Hippocampal formation (tissue), 2 donors: ENCODE results near the gene KLHL40.
A peak's percentile ranks its signal among the peaks of the same experiment; 100 is the strongest.

ENCODE experiments used
- DNase-seq, 2 donors: peaks; one replicate each; lab custom pipeline; 2025; lab: John Stamatoyannopoulos, UW

KLHL40 gene

GRCh38 chr3:42685363-42685881, at the start of gene KLHL40:
Gene KLHL40 (plus strand): TSS chr3:42685537. CDS start chr3:42685619, 82 bp downstream.
- no peak for DNase-seq

- no peak for DNase-seq
Measured at GRCh38 chr3:42637001-42637400, 48.3 kb upstream of the KLHL40 start.

GRCh38 chr3:42638339-42638842, 46.9 kb upstream of the KLHL40 start:
- no peak for DNase-seq

- DNase-seq: no peak
Measured at GRCh38 chr3:42639192-42639591, 46.1 kb upstream of the KLHL40 start.

- no peak for DNase-seq
Measured at GRCh38 chr3:42640129-42640528, 45.2 kb upstream of the KLHL40 start.

- no peak for DNase-seq
Measured at GRCh38 chr3:42640771-42641370, 44.5 kb upstream of the KLHL40 start.

- DNase-seq: no peak
Measured at GRCh38 chr3:42647821-42648459, 37.4 kb upstream of the KLHL40 start.

GRCh38 chr3:42649006-42649405, 36.3 kb upstream of the KLHL40 start:
- no peak for DNase-seq

GRCh38 chr3:42649783-42650182, 35.6 kb upstream of the KLHL40 start:
- no peak for DNase-seq

- DNase-seq: no peak
Measured at GRCh38 chr3:42651248-42652091, 33.9 kb upstream of the KLHL40 start.

GRCh38 chr3:42652251-42652610, 33.1 kb upstream of the KLHL40 start:
- DNase-seq: no peak

- DNase-seq: peak in 1 of 2 donors; percentile 37
Measured at GRCh38 chr3:42652611-42653302, 32.6 kb upstream of the KLHL40 start.

- no peak for DNase-seq
Measured at GRCh38 chr3:42653303-42653559, 32.1 kb upstream of the KLHL40 start.

- peak; percentile 36 to 66 for DNase-seq
Measured at GRCh38 chr3:42653560-42654330, 31.6 kb upstream of the KLHL40 start, which contains the start of gene ZBTB47. Gene ZBTB47 (plus strand): TSS chr3:42653697. CDS start chr3:42658356, 4,659 bp downstream.

- DNase-seq: peak; percentile 56 to 59
Measured at GRCh38 chr3:42654331-42655201, 30.8 kb upstream of the KLHL40 start.

- peak in 1 of 2 donors; percentile 30 for DNase-seq
Measured at GRCh38 chr3:42655331-42655888, 29.9 kb upstream of the KLHL40 start.

GRCh38 chr3:42655980-42656679, 29.2 kb upstream of the KLHL40 start:
- DNase-seq: no peak

GRCh38 chr3:42656680-42657610, 28.4 kb upstream of the KLHL40 start:
- DNase-seq: no peak
